ENCODE data around the gene DHRS3. TPM values are rescaled to one million over a fixed set of nuclear protein-coding genes. Genes with fewer than 3 reads are reported as not detected.

Gene DHRS3
- total RNA-seq, 1 experiment from 2014 or later: 37.7 TPM

DNA sequence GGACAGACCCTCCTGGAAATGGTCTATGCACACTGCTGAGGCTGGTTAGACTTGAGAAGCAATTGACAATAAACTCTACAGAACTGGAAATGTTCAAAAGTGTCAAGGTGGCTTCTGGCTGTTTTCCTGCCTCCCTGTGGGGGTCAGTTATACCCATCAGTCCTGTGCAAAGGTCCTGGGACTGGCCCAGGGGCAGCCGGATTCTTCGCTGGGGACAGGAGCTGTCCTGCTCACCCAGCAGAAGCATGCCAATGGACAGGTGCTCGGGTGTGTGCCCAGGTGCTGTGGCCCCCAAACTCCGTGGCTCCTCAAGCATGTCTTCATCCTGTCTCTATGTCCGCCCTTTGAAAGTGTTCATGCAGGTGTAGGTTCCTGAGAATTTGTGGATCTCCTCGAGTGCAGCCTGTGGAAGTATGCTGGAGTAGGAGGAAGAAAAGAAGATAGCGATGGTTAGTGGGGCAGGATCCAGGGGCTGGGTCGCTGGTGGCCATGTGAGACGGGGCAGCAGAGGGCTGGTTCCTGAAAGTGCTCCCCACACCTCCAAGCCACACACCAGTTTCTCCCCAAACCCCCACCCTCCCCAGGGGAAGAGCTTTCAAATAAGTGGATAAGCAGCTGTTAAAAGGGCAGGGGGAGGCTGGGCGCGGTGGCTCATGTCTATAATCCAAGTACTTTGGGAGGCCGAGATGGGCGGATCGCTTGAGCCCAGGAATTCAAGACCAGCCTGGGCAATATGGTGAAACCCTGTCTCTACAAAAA, 49.8 kb downstream of the DHRS3 start:
- DNase-seq (ENCODE audit: low spot score) (no peak), ATAC-seq (no peak)
- Mint-ChIP-seq H3K36me3 (peaks cover 44% of the 10 kb centered on the region), H3K4me3 (no peak overlapping the region), H3K9me3 (peaks cover 18% of the 10 kb centered on the region), H3K27me3 (ENCODE audit: low read depth) (peaks cover 3% of the 10 kb centered on the region), H3K27ac (no peak overlapping the region), H3K4me1 (no peaks in the 10 kb centered on the region)
- POLR2A ChIA-PET: no interaction called here
- CTCF ChIA-PET: no interaction called here
- TF ChIP-seq, protein P1, sequence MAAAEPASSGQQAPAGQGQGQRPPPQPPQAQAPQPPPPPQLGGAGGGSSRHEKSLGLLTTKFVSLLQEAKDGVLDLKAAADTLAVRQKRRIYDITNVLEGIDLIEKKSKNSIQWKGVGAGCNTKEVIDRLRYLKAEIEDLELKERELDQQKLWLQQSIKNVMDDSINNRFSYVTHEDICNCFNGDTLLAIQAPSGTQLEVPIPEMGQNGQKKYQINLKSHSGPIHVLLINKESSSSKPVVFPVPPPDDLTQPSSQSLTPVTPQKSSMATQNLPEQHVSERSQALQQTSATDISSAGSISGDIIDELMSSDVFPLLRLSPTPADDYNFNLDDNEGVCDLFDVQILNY (CRISPR knock-in tag; IDR thresholded peaks at IDR 0.05): no peak
- TF ChIP-seq GABPB1 (CRISPR knock-in tag; IDR thresholded peaks at IDR 0.05) (no peak), GRHL2 (CRISPR knock-in tag; IDR thresholded peaks at IDR 0.05; ENCODE audit: insufficient replicate concordance, severe bottlenecking) (no peak), SMAD4 (CRISPR knock-in tag; IDR thresholded peaks at IDR 0.05) (no peak), MXD4 (CRISPR knock-in tag; IDR thresholded peaks at IDR 0.05; ENCODE audit: borderline replicate concordance) (no peak), SP1 (CRISPR knock-in tag; conservative IDR thresholded peaks at IDR 0.05) (no peak), ELF4 (CRISPR knock-in tag; IDR thresholded peaks at IDR 0.05; ENCODE audit: low read depth) (no peak), ZNF416 (CRISPR knock-in tag; IDR thresholded peaks at IDR 0.05) (no peak), NFYB (CRISPR knock-in tag; conservative IDR thresholded peaks at IDR 0.05; ENCODE audit: low read depth) (no peak), CREB1 (CRISPR knock-in tag; IDR thresholded peaks at IDR 0.05) (no peak)
- TF ChIP-seq, protein P2, sequence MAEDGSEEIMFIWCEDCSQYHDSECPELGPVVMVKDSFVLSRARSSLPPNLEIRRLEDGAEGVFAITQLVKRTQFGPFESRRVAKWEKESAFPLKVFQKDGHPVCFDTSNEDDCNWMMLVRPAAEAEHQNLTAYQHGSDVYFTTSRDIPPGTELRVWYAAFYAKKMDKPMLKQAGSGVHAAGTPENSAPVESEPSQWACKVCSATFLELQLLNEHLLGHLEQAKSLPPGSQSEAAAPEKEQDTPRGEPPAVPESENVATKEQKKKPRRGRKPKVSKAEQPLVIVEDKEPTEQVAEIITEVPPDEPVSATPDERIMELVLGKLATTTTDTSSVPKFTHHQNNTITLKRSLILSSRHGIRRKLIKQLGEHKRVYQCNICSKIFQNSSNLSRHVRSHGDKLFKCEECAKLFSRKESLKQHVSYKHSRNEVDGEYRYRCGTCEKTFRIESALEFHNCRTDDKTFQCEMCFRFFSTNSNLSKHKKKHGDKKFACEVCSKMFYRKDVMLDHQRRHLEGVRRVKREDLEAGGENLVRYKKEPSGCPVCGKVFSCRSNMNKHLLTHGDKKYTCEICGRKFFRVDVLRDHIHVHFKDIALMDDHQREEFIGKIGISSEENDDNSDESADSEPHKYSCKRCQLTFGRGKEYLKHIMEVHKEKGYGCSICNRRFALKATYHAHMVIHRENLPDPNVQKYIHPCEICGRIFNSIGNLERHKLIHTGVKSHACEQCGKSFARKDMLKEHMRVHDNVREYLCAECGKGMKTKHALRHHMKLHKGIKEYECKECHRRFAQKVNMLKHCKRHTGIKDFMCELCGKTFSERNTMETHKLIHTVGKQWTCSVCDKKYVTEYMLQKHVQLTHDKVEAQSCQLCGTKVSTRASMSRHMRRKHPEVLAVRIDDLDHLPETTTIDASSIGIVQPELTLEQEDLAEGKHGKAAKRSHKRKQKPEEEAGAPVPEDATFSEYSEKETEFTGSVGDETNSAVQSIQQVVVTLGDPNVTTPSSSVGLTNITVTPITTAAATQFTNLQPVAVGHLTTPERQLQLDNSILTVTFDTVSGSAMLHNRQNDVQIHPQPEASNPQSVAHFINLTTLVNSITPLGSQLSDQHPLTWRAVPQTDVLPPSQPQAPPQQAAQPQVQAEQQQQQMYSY (CRISPR knock-in tag; IDR thresholded peaks at IDR 0.05): no peak
- TF ChIP-seq, protein P3, sequence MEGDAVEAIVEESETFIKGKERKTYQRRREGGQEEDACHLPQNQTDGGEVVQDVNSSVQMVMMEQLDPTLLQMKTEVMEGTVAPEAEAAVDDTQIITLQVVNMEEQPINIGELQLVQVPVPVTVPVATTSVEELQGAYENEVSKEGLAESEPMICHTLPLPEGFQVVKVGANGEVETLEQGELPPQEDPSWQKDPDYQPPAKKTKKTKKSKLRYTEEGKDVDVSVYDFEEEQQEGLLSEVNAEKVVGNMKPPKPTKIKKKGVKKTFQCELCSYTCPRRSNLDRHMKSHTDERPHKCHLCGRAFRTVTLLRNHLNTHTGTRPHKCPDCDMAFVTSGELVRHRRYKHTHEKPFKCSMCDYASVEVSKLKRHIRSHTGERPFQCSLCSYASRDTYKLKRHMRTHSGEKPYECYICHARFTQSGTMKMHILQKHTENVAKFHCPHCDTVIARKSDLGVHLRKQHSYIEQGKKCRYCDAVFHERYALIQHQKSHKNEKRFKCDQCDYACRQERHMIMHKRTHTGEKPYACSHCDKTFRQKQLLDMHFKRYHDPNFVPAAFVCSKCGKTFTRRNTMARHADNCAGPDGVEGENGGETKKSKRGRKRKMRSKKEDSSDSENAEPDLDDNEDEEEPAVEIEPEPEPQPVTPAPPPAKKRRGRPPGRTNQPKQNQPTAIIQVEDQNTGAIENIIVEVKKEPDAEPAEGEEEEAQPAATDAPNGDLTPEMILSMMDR (IDR thresholded peaks at IDR 0.05): no peak
- TF ChIP-seq, protein P4, sequence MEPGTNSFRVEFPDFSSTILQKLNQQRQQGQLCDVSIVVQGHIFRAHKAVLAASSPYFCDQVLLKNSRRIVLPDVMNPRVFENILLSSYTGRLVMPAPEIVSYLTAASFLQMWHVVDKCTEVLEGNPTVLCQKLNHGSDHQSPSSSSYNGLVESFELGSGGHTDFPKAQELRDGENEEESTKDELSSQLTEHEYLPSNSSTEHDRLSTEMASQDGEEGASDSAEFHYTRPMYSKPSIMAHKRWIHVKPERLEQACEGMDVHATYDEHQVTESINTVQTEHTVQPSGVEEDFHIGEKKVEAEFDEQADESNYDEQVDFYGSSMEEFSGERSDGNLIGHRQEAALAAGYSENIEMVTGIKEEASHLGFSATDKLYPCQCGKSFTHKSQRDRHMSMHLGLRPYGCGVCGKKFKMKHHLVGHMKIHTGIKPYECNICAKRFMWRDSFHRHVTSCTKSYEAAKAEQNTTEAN (CRISPR knock-in tag; IDR thresholded peaks at IDR 0.05): no peak
- TF ChIP-seq, protein P5, sequence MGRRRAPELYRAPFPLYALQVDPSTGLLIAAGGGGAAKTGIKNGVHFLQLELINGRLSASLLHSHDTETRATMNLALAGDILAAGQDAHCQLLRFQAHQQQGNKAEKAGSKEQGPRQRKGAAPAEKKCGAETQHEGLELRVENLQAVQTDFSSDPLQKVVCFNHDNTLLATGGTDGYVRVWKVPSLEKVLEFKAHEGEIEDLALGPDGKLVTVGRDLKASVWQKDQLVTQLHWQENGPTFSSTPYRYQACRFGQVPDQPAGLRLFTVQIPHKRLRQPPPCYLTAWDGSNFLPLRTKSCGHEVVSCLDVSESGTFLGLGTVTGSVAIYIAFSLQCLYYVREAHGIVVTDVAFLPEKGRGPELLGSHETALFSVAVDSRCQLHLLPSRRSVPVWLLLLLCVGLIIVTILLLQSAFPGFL (CRISPR knock-in tag; IDR thresholded peaks at IDR 0.05; ENCODE audit: borderline replicate concordance): no peak
- TF ChIP-seq, protein P6, sequence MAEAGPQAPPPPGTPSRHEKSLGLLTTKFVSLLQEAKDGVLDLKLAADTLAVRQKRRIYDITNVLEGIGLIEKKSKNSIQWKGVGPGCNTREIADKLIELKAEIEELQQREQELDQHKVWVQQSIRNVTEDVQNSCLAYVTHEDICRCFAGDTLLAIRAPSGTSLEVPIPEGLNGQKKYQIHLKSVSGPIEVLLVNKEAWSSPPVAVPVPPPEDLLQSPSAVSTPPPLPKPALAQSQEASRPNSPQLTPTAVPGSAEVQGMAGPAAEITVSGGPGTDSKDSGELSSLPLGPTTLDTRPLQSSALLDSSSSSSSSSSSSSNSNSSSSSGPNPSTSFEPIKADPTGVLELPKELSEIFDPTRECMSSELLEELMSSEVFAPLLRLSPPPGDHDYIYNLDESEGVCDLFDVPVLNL (CRISPR knock-in tag; IDR thresholded peaks at IDR 0.05; ENCODE audit: borderline replicate concordance, low read depth): no peak
- TF ChIP-seq, protein P7, sequence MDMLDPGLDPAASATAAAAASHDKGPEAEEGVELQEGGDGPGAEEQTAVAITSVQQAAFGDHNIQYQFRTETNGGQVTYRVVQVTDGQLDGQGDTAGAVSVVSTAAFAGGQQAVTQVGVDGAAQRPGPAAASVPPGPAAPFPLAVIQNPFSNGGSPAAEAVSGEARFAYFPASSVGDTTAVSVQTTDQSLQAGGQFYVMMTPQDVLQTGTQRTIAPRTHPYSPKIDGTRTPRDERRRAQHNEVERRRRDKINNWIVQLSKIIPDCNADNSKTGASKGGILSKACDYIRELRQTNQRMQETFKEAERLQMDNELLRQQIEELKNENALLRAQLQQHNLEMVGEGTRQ (CRISPR knock-in tag; IDR thresholded peaks at IDR 0.05): no peak
- TF ChIP-seq, protein P8, sequence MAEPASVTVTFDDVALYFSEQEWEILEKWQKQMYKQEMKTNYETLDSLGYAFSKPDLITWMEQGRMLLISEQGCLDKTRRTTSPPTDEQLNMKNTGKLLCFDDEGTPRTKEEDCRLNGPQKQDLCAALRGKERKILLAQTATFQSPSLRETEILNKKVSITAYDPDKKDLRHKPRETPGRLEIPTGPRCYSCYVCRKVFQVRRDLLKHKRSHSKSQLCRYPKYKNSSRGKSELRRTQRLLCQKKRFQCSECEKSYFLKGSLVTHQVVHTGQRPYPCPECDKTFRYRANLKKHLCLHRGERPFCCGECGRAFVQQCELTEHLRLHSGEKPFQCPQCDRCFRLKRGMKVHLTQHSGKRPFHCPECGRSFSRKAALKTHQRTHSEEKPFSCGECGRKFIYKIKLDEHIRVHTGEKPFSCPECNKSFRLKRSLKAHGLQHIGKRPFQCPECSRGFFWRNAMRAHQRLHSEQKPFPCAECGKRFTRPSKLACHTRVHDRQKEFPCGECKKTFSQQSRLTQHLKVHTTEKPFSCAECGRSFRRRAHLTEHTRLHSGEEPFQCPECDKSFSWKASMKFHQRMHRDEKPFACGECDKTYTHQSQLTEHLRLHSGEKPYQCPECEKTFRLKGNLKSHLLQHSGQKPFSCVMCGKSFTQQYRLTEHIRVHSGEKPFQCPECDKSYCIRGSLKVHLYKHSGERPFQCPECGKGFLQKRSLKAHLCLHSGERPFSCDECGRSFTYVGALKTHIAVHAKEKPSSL (CRISPR knock-in tag; conservative IDR thresholded peaks at IDR 0.05): no peak
- TF ChIP-seq, protein P9, sequence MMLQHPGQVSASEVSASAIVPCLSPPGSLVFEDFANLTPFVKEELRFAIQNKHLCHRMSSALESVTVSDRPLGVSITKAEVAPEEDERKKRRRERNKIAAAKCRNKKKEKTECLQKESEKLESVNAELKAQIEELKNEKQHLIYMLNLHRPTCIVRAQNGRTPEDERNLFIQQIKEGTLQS (CRISPR knock-in tag; conservative IDR thresholded peaks at IDR 0.05): no peak

Measured in WTC11 (cell line).